ENCODE results near the gene IGFBP6.
"Not testable (repeated sequence)": the region's sequence is repeated elsewhere in the genome, so short reads cannot be mapped to it uniquely, and the experiment has no call there.

IGFBP6 gene

GRCh38 chr12:53105256-53105655 lies 7.8 kb downstream of the IGFBP6 start:
- TF ChIP-seq CTCF (IDR thresholded peaks at IDR 0.05; ENCODE audit: low read length) (no peak), EZH2 (optimal IDR thresholded peaks at IDR 0.05; ENCODE audit: low read depth, low read length) (no peak), EZH2phosphoT487 (IDR thresholded peaks at IDR 0.05; ENCODE audit: low read length) (no peak)
- no peaks in the 10 kb centered on the region for H3K36me3 ChIP-seq (replicated peaks; ENCODE audit: insufficient read depth, low read length)

GRCh38 chr12:53105712-53106439 lies 8.4 kb downstream of the IGFBP6 start:
- H3K9me2 ChIP-seq (replicated peaks; ENCODE audit: insufficient read depth, low read length) = no peaks in the 10 kb centered on the region
- H3K9ac ChIP-seq (ENCODE audit: low read length) = no peak overlapping the region
- no peak overlapping the region for H3K27ac ChIP-seq (ENCODE audit: low read length)
- peaks cover 23% of the 10 kb centered on the region; the same call in 1 of the 2 replicates for H3F3A ChIP-seq (ENCODE audit: insufficient read depth, low read length)
- H3K4me1 ChIP-seq (ENCODE audit: low read length) = peaks cover 28% of the 10 kb centered on the region
- no peak overlapping the region for H3K4me2 ChIP-seq (ENCODE audit: low read depth, low read length)
- no peak overlapping the region for H3K4me3 ChIP-seq (ENCODE audit: low read length)
- H3K79me2 ChIP-seq (ENCODE audit: low read length) = no peaks in the 10 kb centered on the region
- H2AFZ ChIP-seq (ENCODE audit: low read length) = no peak overlapping the region
- no peaks in the 10 kb centered on the region for H4K20me1 ChIP-seq (ENCODE audit: insufficient read depth, low read length)
- TF ChIP-seq EZH2phosphoT487 (IDR thresholded peaks at IDR 0.05; ENCODE audit: low read length) = no peak
- no peak for TF ChIP-seq EZH2 (optimal IDR thresholded peaks at IDR 0.05; ENCODE audit: low read depth, low read length)
- no peak for TF ChIP-seq CTCF (IDR thresholded peaks at IDR 0.05; ENCODE audit: low read length)
- H3K27me3 ChIP-seq (replicated peaks; ENCODE audit: insufficient read depth, low read length) = no peaks in the 10 kb centered on the region
- DNase-seq = no peak
- no peaks in the 10 kb centered on the region for H3K36me3 ChIP-seq (replicated peaks; ENCODE audit: insufficient read depth, low read length)
- no peaks in the 10 kb centered on the region for H3K9me3 ChIP-seq (replicated peaks; ENCODE audit: insufficient read depth, low read length)

More at GRCh38 chr12:53105256-53105655, 7.8 kb downstream of the IGFBP6 start:
- Histone ChIP-seq H3K9me2 (replicated peaks; ENCODE audit: insufficient read depth, low read length) (no peaks in the 10 kb centered on the region), H2AFZ (ENCODE audit: low read length) (no peak overlapping the region), H3K9ac (ENCODE audit: low read length) (no peak overlapping the region), H3K27ac (ENCODE audit: low read length) (no peak overlapping the region), H3K4me3 (ENCODE audit: low read length) (no peak overlapping the region), H4K20me1 (ENCODE audit: insufficient read depth, low read length) (no peaks in the 10 kb centered on the region), H3K9me3 (replicated peaks; ENCODE audit: insufficient read depth, low read length) (no peaks in the 10 kb centered on the region), H3K4me2 (ENCODE audit: low read depth, low read length) (no peak overlapping the region), H3K79me2 (ENCODE audit: low read length) (no peaks in the 10 kb centered on the region), H3K4me1 (ENCODE audit: low read length) (peaks cover 28% of the 10 kb centered on the region), H3F3A (ENCODE audit: insufficient read depth, low read length) (peaks cover 23% of the 10 kb centered on the region; the same call in 1 of the 2 replicates), H3K27me3 (replicated peaks; ENCODE audit: insufficient read depth, low read length) (no peaks in the 10 kb centered on the region)
- DNase-seq = no peak

GRCh38 chr12:53107122-53107521 lies 9.7 kb downstream of the IGFBP6 start:
- TF ChIP-seq EZH2 (optimal IDR thresholded peaks at IDR 0.05; ENCODE audit: low read depth, low read length) (no peak), EZH2phosphoT487 (IDR thresholded peaks at IDR 0.05; ENCODE audit: low read length) (no peak), CTCF (IDR thresholded peaks at IDR 0.05; ENCODE audit: low read length) (no peak)
- Histone ChIP-seq H4K20me1 (ENCODE audit: insufficient read depth, low read length) (no peaks in the 10 kb centered on the region), H2AFZ (ENCODE audit: low read length) (no peak overlapping the region), H3K9ac (ENCODE audit: low read length) (no peak overlapping the region), H3K4me1 (ENCODE audit: low read length) (peaks cover 26% of the 10 kb centered on the region), H3K4me2 (ENCODE audit: low read depth, low read length) (no peak overlapping the region), H3K27ac (ENCODE audit: low read length) (peak overlapping the region; percentile 9; the same call in 1 of the 2 replicates), H3K27me3 (replicated peaks; ENCODE audit: insufficient read depth, low read length) (no peaks in the 10 kb centered on the region), H3K36me3 (replicated peaks; ENCODE audit: insufficient read depth, low read length) (no peaks in the 10 kb centered on the region), H3K9me2 (replicated peaks; ENCODE audit: insufficient read depth, low read length) (no peaks in the 10 kb centered on the region), H3K9me3 (replicated peaks; ENCODE audit: insufficient read depth, low read length) (no peaks in the 10 kb centered on the region), H3K4me3 (ENCODE audit: low read length) (no peak overlapping the region), H3K79me2 (ENCODE audit: low read length) (no peaks in the 10 kb centered on the region), H3F3A (ENCODE audit: insufficient read depth, low read length) (peaks cover 23% of the 10 kb centered on the region; the same call in 1 of the 2 replicates)
- DNase-seq = peak; percentile 51

- H3K79me2 ChIP-seq (ENCODE audit: low read length); H3K9me2 ChIP-seq (replicated peaks; ENCODE audit: insufficient read depth, low read length); H4K20me1 ChIP-seq (ENCODE audit: insufficient read depth, low read length); H3F3A ChIP-seq (ENCODE audit: insufficient read depth, low read length); H3K4me2 ChIP-seq (ENCODE audit: low read depth, low read length); H3K4me3 ChIP-seq (ENCODE audit: low read length); H3K36me3 ChIP-seq (replicated peaks; ENCODE audit: insufficient read depth, low read length); H3K27me3 ChIP-seq (replicated peaks; ENCODE audit: insufficient read depth, low read length); H3K9me3 ChIP-seq (replicated peaks; ENCODE audit: insufficient read depth, low read length); H3K27ac ChIP-seq (ENCODE audit: low read length); H3K9ac ChIP-seq (ENCODE audit: low read length); H2AFZ ChIP-seq (ENCODE audit: low read length); DNase-seq; H3K4me1 ChIP-seq (ENCODE audit: low read length): not testable (repeated sequence)
Observed at GRCh38 chr12:53112431-53112830, 15.0 kb downstream of the IGFBP6 start.
